Brain microvascular endothelial cell (primary cell): ENCODE results near the gene GCFC2.

ENCODE experiments used
- DNase-seq: peaks from one replicate; pipeline ENCODE4 v3.0.0-alpha.2; 2020
- H3K27ac ChIP-seq: fragments of 250-450 bp; sonication (Bioruptor Pico); 2 replicates; pipeline ENCODE4 v1.5.1; 2020; ENCODE audit warnings: mild to moderate bottlenecking, moderate library complexity
- H3K27me3 ChIP-seq: fragments of 250-450 bp; sonication (Bioruptor Pico); replicated peaks from 2 replicates; pipeline ENCODE4 v1.5.1; 2020; ENCODE audit warnings: mild to moderate bottlenecking
- H3K36me3 ChIP-seq: fragments of 250-450 bp; sonication (Bioruptor Pico); replicated peaks from 2 replicates; pipeline ENCODE4 v1.5.1; 2020; ENCODE audit warnings: mild to moderate bottlenecking
- H3K4me3 ChIP-seq: 2 replicates; pipeline ENCODE4 v1.5.1; 2011; ENCODE audit warnings: low read depth, mild to moderate bottlenecking, control low read depth, low read length, moderate library complexity
- CTCF ChIP-seq: IDR thresholded peaks from 2 replicates; pipeline ENCODE4 v1.5.1; 2011; ENCODE audit warnings: low read depth, mild to moderate bottlenecking, moderate library complexity, low read length, control low read depth, inconsistent platforms; ENCODE audit errors: missing control alignments
- in situ Hi-C: cut with HindIII; loops from 2 replicates; pipeline ENCODE4 v1.10.0; 2017; ENCODE audit warnings: low sequenced_read_pairs, low pct_ligation_motif_present

GCFC2 gene

GRCh38 chr2:75710577-75711253 is at the start of gene GCFC2:
GCFC2 (minus strand) TSS chr2:75710915; CDS start chr2:75710855, 60 bp downstream.
- peak; percentile 85 for DNase-seq
- H3K27me3 ChIP-seq = no peaks in the 10 kb centered on the region
- no peaks in the 10 kb centered on the region for H3K36me3 ChIP-seq
- TF ChIP-seq CTCF = peak; percentile 44
- H3K4me3 ChIP-seq = peak within 1 kb of the TSS; percentile 72
- in situ Hi-C loops = no loop called here
- H3K27ac ChIP-seq = peak within 1 kb of the TSS; percentile 75

- in situ Hi-C loops = no loop called here
- H3K27me3 ChIP-seq = no peaks in the 10 kb centered on the region
- DNase-seq = no peak
- no peak for TF ChIP-seq CTCF
- no peak overlapping the region for H3K4me3 ChIP-seq
- H3K27ac ChIP-seq = no peak overlapping the region
- H3K36me3 ChIP-seq = no peaks in the 10 kb centered on the region
Observed at GRCh38 chr2:75752828-75753227, 42.1 kb upstream of the GCFC2 start.

GRCh38 chr2:75751824-75752468 is 41.2 kb upstream of the GCFC2 start:
- Histone ChIP-seq H3K4me3 (no peak overlapping the region), H3K27me3 (no peaks in the 10 kb centered on the region), H3K27ac (no peak overlapping the region), H3K36me3 (no peaks in the 10 kb centered on the region)
- TF ChIP-seq CTCF = no peak
- in situ Hi-C loops = no loop called here
- DNase-seq = no peak

- in situ Hi-C loops = no loop called here
- H3K27me3 ChIP-seq = no peaks in the 10 kb centered on the region
- no peak for TF ChIP-seq CTCF
- H3K27ac ChIP-seq = no peak overlapping the region
- no peak overlapping the region for H3K4me3 ChIP-seq
- DNase-seq = no peak
- H3K36me3 ChIP-seq = no peaks in the 10 kb centered on the region
Observed at GRCh38 chr2:75751360-75751759, 40.6 kb upstream of the GCFC2 start.

GRCh38 chr2:75737961-75738360 is 27.2 kb upstream of the GCFC2 start:
- in situ Hi-C loops = no loop called here
- TF ChIP-seq CTCF = no peak
- no peak for DNase-seq
- Histone ChIP-seq H3K4me3 (no peak overlapping the region), H3K27ac (no peak overlapping the region), H3K27me3 (no peaks in the 10 kb centered on the region), H3K36me3 (no peaks in the 10 kb centered on the region)
